CD4-positive, alpha-beta T cell treated with Interleukin-6 for 4 hours (primary cell): ENCODE results near the gene LYST.

Source experiments
- DNase-seq: peaks from one replicate; pipeline ENCODE4 v3.0.0-alpha.2; 2020; ENCODE audit warnings: mixed read lengths

LYST gene

GRCh38 chr1:235708390-235708962, 158.2 kb downstream of the LYST start:
- no peak for DNase-seq

GRCh38 chr1:235703506-235703905, 163.2 kb downstream of the LYST start:
- DNase-seq, result no peak

GRCh38 chr1:235702412-235702811, 164.3 kb downstream of the LYST start:
- DNase-seq, result no peak

GRCh38 chr1:235697508-235697907, 169.2 kb downstream of the LYST start:
- no peak for DNase-seq

GRCh38 chr1:235689356-235689755, 177.3 kb downstream of the LYST start:
- DNase-seq, result no peak

GRCh38 chr1:235688096-235688495, 178.6 kb downstream of the LYST start:
- DNase-seq, result no peak

GRCh38 chr1:235683653-235684052, 183.1 kb downstream of the LYST start:
- DNase-seq, result no peak

GRCh38 chr1:235682216-235682615, 184.5 kb downstream of the LYST start:
- no peak for DNase-seq

- no peak for DNase-seq
Observed at GRCh38 chr1:235679644-235680043, 187.1 kb downstream of the LYST start.

GRCh38 chr1:235679005-235679404, 187.7 kb downstream of the LYST start:
- DNase-seq, result no peak

- no peak for DNase-seq
Observed at GRCh38 chr1:235675152-235675890, 191.4 kb downstream of the LYST start.

GRCh38 chr1:235673981-235674380, 192.7 kb downstream of the LYST start:
- DNase-seq, result no peak

GRCh38 chr1:235671992-235672391, 194.7 kb downstream of the LYST start:
- DNase-seq, result no peak

GRCh38 chr1:235670157-235670776, 196.4 kb downstream of the LYST start:
- DNase-seq, result no peak

- DNase-seq, result no peak
Observed at GRCh38 chr1:235669277-235669676, 197.4 kb downstream of the LYST start.

- no peak for DNase-seq
Observed at GRCh38 chr1:235663628-235664027, 203.1 kb downstream of the LYST start.

GRCh38 chr1:235661568-235661967, 205.1 kb downstream of the LYST start:
- DNase-seq, result no peak

- no peak for DNase-seq
Observed at GRCh38 chr1:235659186-235659771, 207.4 kb downstream of the LYST start.

- no peak for DNase-seq
Observed at GRCh38 chr1:235657747-235658526, 208.8 kb downstream of the LYST start.

- DNase-seq, result no peak
Observed at GRCh38 chr1:235657269-235657668, 209.4 kb downstream of the LYST start.

GRCh38 chr1:235652364-235652763, 214.3 kb downstream of the LYST start:
- DNase-seq, result no peak

- DNase-seq, result no peak
Observed at GRCh38 chr1:235651170-235651806, 215.4 kb downstream of the LYST start.
